SK-N-SH (cell line): ENCODE data around the gene GJB2. TPM values are rescaled to one million over a fixed set of nuclear protein-coding genes. Genes with fewer than 3 reads are reported as not detected.

Experiments
- CTCF ChIA-PET: fragments of 300-600, 350-600 bp; formaldehyde crosslinking; extraction: SDS; loops from one replicate; lab custom pipeline; 2021; lab: Yijun Ruan, JAX
- POLR2A ChIA-PET: fragments of 350-600 bp; sonication (Branson Sonifier 250); formaldehyde crosslinking; extraction: SDS; loops from one replicate; lab custom pipeline; 2020; ENCODE audit warnings: antibody characterized with exemption, inconsistent platforms; lab: Yijun Ruan, JAX
- DNase-seq: peaks from one replicate; pipeline ENCODE4 v3.0.0; 2012
- H2AFZ ChIP-seq: fragments of 200-600 bp; sonication (generic); 2 replicates; pipeline ENCODE4 v1.8.1; 2016; ENCODE audit warnings: antibody characterized with exemption, mild to moderate bottlenecking, low read depth
- H3F3A ChIP-seq: fragments of 200-600 bp; sonication (generic); replicated peaks from 2 replicates; pipeline ENCODE3; 2016; ENCODE audit warnings: antibody characterized with exemption, mild to moderate bottlenecking; ENCODE audit not compliant: insufficient read depth
- H3K27ac ChIP-seq, 2 experiments: fragments of 200-500 bp in 1 of 2; fragments of 200-600 bp in 1 of 2; sonication (Bioruptor generic) in 1 of 2; sonication (generic), shearing (Covaris generic) in 1 of 2; 2 replicates each; pipeline versions ENCODE4 v1.5.1 to v1.6.1; 2014 to 2016; ENCODE audit warnings: low read depth in 2 of 2, inconsistent platforms in 1 of 2, low read length in 1 of 2, mild to moderate bottlenecking in 1 of 2, mixed read lengths in 1 of 2
- H3K27me3 ChIP-seq: fragments of 200-600 bp; sonication (generic), shearing (Covaris generic); 2 replicates; pipeline ENCODE4 v1.6.1; 2016; ENCODE audit warnings: mixed run types; ENCODE audit not compliant: insufficient read depth
- H3K36me3 ChIP-seq, 2 experiments: fragments of 200-500 bp in 1 of 2; fragments of 200-600 bp in 1 of 2; sonication (Bioruptor generic) in 1 of 2; sonication (generic) in 1 of 2; replicated peaks in 1 of 2; 2 replicates each; pipeline versions ENCODE3 to v1.5.1; 2014 to 2016; ENCODE audit warnings: low read length in 1 of 2, mild to moderate bottlenecking in 1 of 2; ENCODE audit not compliant: insufficient read depth in 2 of 2, control insufficient read depth in 1 of 2
- H3K4me1 ChIP-seq, 2 experiments: fragments of 200-500 bp in 1 of 2; fragments of 200-600 bp in 1 of 2; sonication (Bioruptor generic) in 1 of 2; sonication (generic), shearing (Covaris generic) in 1 of 2; 2 replicates each; pipeline versions ENCODE4 v1.5.1 to v1.6.1; 2014 to 2016; ENCODE audit warnings: low read depth in 1 of 2, low read length in 1 of 2, mixed run types in 1 of 2; ENCODE audit not compliant: insufficient read depth in 2 of 2, control insufficient read depth in 1 of 2
- H3K4me2 ChIP-seq: fragments of 200-600 bp; sonication (generic), shearing (Covaris generic); 2 replicates; pipeline ENCODE4 v1.6.1; 2017; ENCODE audit warnings: mixed run types
- H3K4me3 ChIP-seq, 2 experiments: fragments of 200-500 bp in 1 of 2; fragments of 200-600 bp in 1 of 2; sonication (Bioruptor generic) in 1 of 2; sonication (generic), shearing (Covaris generic) in 1 of 2; 2 replicates each; pipeline versions ENCODE4 v1.5.1 to v1.8.1; 2014 to 2016; ENCODE audit warnings: low read depth in 2 of 2, inconsistent platforms in 1 of 2, low read length in 1 of 2, mild to moderate bottlenecking in 1 of 2, mixed read lengths in 1 of 2, moderate library complexity in 1 of 2
- H3K79me2 ChIP-seq: fragments of 200-600 bp; sonication (generic); 2 replicates; pipeline ENCODE4 v1.8.1; 2017; ENCODE audit warnings: mild to moderate bottlenecking; ENCODE audit not compliant: insufficient read depth
- H3K9ac ChIP-seq: fragments of 200-600 bp; sonication (generic); 2 replicates; pipeline ENCODE4 v1.6.1; 2017; ENCODE audit warnings: mixed run types
- H3K9me2 ChIP-seq: fragments of 200-600 bp; sonication (generic); 2 replicates; pipeline ENCODE4 v1.6.1; 2017; ENCODE audit warnings: mixed run types
- H3K9me3 ChIP-seq: fragments of 200-600 bp; sonication (generic); 2 replicates; pipeline ENCODE4 v1.6.1; 2017; ENCODE audit warnings: mixed run types, mild to moderate bottlenecking, moderate library complexity
- H4K20me1 ChIP-seq: fragments of 200-600 bp; sonication (generic); 2 replicates; pipeline ENCODE4 v1.6.1; 2017; ENCODE audit warnings: mild to moderate bottlenecking, mixed run types; ENCODE audit not compliant: insufficient read depth
- ELF1 ChIP-seq: IDR thresholded peaks from 2 replicates; pipeline ENCODE4 v1.4.0; 2012
- FOSL2 ChIP-seq: IDR thresholded peaks from 2 replicates; pipeline ENCODE4 v1.4.0; 2012; ENCODE audit warnings: low read depth, mild to moderate bottlenecking, moderate library complexity, borderline replicate concordance
- FOXM1 ChIP-seq: IDR thresholded peaks from 2 replicates; pipeline ENCODE4 v1.4.0; 2012; ENCODE audit warnings: low read depth, mild to moderate bottlenecking
- GABPA ChIP-seq: IDR thresholded peaks from 2 replicates; pipeline ENCODE4 v1.4.0; 2012; ENCODE audit warnings: low read depth, mild to moderate bottlenecking
- GATA2 ChIP-seq: sonication (generic); formaldehyde crosslinking; IDR thresholded peaks from 2 replicates; pipeline ENCODE4 v1.5.0; 2020; ENCODE audit warnings: mild to moderate bottlenecking, missing genetic modification reagents
- JUND ChIP-seq: IDR thresholded peaks from 2 replicates; pipeline ENCODE4 v1.4.0; 2012
- MEF2A ChIP-seq: IDR thresholded peaks from 2 replicates; pipeline ENCODE4 v1.4.0; 2012; ENCODE audit warnings: low read depth, borderline replicate concordance
- NFIC ChIP-seq: IDR thresholded peaks from 2 replicates; pipeline ENCODE4 v1.4.0; 2012; ENCODE audit warnings: borderline replicate concordance
- POLR2AphosphoS5 ChIP-seq: IDR thresholded peaks from 2 replicates; pipeline ENCODE4 v1.6.1; 2012; ENCODE audit warnings: low read depth, low read length
- RCOR1 ChIP-seq: fragments of 150-350 bp; IDR thresholded peaks from 2 replicates; pipeline ENCODE4 v1.6.1; 2017; ENCODE audit warnings: antibody characterized with exemption, low read length
- SIN3A ChIP-seq: IDR thresholded peaks from 2 replicates; pipeline ENCODE4 v1.6.1; 2012; ENCODE audit warnings: low read depth, mild to moderate bottlenecking, low read length, moderate library complexity, borderline replicate concordance
- TAF1 ChIP-seq: IDR thresholded peaks from 2 replicates; pipeline ENCODE4 v1.6.1; 2012; ENCODE audit warnings: low read depth, mild to moderate bottlenecking, low read length, moderate library complexity, borderline replicate concordance
- YY1 ChIP-seq: IDR thresholded peaks from 2 replicates; pipeline ENCODE4 v1.4.0; 2012; ENCODE audit warnings: low read depth, mild to moderate bottlenecking
- WGBS: methylation state at CpG from one replicate; pipeline ENCODE4 v1.1.6; 2017; ENCODE audit warnings: low lambda C conversion rate; 5-methylcytosine and 5-hydroxymethylcytosine counted together
- polyA plus RNA-seq, 3 experiments: library from polyadenylated mRNA; depleted of rRNA; stranded (reverse); fragments of >200 nt; gene quantifications; 2 replicates each; pipeline ENCODE4 v1.2.3, GENCODE V29; 2012
- TF ChIP-seq, protein P1 (sequence below): IDR thresholded peaks from 2 replicates; pipeline ENCODE4 v1.6.1; 2012; ENCODE audit warnings: mild to moderate bottlenecking, low read depth, low read length, moderate library complexity
- TF ChIP-seq, protein P2 (sequence below): IDR thresholded peaks from 2 replicates; pipeline ENCODE4 v1.4.0; 2012; ENCODE audit warnings: low read depth, borderline replicate concordance
- TF ChIP-seq, protein P3 (sequence below): fragments of 200-600 bp; sonication (generic); IDR thresholded peaks from 2 replicates; pipeline ENCODE4 v1.6.1; 2017; ENCODE audit warnings: antibody characterized with exemption, mild to moderate bottlenecking, moderate library complexity

GJB2 gene
- polyA plus RNA-seq, 1 of the 3 experiments (the other 2 are of a cell fraction): not detected

DNA sequence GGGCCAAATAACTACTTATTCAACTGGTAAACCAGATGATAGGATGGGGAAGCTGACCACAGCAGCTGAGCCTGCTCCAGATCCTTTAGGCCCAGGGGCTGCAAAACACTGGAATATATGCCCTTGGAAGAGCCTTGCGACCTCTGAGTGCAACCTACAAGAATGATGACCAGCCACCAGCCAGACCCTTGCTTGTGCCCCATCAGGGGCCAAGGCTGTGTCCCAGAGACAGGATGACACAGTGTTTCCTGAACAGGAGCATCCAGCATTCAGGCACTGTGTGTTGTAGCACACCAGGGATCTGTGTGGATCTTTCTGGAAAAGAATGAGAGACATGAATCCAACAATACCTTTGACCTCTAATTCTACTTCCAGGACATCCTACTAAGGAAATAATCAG lies 46.4 kb downstream of the GJB2 start:
- H3K4me2 ChIP-seq: no peak overlapping the region
- no peaks in the 10 kb centered on the region for H3K9me3 ChIP-seq
- no peaks in the 10 kb centered on the region for H4K20me1 ChIP-seq
- H3K9ac ChIP-seq: no peak overlapping the region
- no peak overlapping the region for H3K27ac ChIP-seq
- H3K9me2 ChIP-seq: no peaks in the 10 kb centered on the region
- CTCF ChIA-PET: interaction anchor here (1.0 to 1.5 kb wide), 2 partner anchors 19 to 779 kb away, joined by 3 to 4 read pairs; no protein-coding TSS in a partner anchor
- no peak overlapping the region for H3K4me3 ChIP-seq
- H3K36me3 ChIP-seq: no peaks in the 10 kb centered on the region
- no peak for DNase-seq
- TF ChIP-seq, protein P1, sequence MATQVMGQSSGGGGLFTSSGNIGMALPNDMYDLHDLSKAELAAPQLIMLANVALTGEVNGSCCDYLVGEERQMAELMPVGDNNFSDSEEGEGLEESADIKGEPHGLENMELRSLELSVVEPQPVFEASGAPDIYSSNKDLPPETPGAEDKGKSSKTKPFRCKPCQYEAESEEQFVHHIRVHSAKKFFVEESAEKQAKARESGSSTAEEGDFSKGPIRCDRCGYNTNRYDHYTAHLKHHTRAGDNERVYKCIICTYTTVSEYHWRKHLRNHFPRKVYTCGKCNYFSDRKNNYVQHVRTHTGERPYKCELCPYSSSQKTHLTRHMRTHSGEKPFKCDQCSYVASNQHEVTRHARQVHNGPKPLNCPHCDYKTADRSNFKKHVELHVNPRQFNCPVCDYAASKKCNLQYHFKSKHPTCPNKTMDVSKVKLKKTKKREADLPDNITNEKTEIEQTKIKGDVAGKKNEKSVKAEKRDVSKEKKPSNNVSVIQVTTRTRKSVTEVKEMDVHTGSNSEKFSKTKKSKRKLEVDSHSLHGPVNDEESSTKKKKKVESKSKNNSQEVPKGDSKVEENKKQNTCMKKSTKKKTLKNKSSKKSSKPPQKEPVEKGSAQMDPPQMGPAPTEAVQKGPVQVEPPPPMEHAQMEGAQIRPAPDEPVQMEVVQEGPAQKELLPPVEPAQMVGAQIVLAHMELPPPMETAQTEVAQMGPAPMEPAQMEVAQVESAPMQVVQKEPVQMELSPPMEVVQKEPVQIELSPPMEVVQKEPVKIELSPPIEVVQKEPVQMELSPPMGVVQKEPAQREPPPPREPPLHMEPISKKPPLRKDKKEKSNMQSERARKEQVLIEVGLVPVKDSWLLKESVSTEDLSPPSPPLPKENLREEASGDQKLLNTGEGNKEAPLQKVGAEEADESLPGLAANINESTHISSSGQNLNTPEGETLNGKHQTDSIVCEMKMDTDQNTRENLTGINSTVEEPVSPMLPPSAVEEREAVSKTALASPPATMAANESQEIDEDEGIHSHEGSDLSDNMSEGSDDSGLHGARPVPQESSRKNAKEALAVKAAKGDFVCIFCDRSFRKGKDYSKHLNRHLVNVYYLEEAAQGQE: no peak
- no peak for TF ChIP-seq POLR2AphosphoS5
- TF ChIP-seq, protein P2, sequence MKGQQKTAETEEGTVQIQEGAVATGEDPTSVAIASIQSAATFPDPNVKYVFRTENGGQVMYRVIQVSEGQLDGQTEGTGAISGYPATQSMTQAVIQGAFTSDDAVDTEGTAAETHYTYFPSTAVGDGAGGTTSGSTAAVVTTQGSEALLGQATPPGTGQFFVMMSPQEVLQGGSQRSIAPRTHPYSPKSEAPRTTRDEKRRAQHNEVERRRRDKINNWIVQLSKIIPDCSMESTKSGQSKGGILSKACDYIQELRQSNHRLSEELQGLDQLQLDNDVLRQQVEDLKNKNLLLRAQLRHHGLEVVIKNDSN: no peak
- no peak for TF ChIP-seq JUND
- TF ChIP-seq GABPA: no peak
- TF ChIP-seq, all 33 proteins: peak for 0
- Histone ChIP-seq H2AFZ (no peak overlapping the region), H3F3A (no peaks in the 10 kb centered on the region), H3K79me2 (no peaks in the 10 kb centered on the region), H3K4me1 (peaks cover 0 to 4% of the 10 kb centered on the region in 2 experiments; a peak in 1 of 4 replicates), H3K27me3 (peaks cover 92% of the 10 kb centered on the region)
- 70% methylated on average over 1 of the region's 1 CpG for WGBS
- POLR2A ChIA-PET: no interaction called here

DNA sequence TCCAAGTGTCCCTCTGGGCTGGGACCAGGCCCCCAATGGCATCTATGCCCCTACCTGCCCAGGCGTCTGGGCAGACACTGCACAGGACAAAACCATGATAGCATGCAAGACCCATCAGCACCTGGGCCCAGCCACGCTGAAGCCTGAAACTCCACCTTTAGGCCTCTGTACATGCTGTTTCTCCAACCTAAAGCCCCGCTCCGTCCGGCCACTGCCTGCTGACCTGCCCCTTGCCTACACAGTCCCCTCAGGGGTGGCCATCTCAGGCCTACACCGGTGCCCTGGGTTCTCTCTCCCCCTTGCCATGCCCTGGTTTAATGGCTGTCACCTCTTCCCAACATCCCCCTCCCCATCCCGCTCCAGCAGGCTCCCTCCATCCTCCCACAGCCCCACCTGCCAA lies 47.2 kb downstream of the GJB2 start:
- Histone ChIP-seq H3K9me3 (no peaks in the 10 kb centered on the region), H3K9me2 (no peaks in the 10 kb centered on the region), H3K4me1 (peaks cover 0 to 4% of the 10 kb centered on the region in 2 experiments; a peak in 1 of 4 replicates), H3K9ac (no peak overlapping the region), H3K27ac (no peak overlapping the region), H3F3A (no peaks in the 10 kb centered on the region), H2AFZ (no peak overlapping the region), H3K4me3 (no peak overlapping the region), H3K36me3 (no peaks in the 10 kb centered on the region), H3K79me2 (no peaks in the 10 kb centered on the region), H3K4me2 (no peak overlapping the region), H3K27me3 (peaks cover 97% of the 10 kb centered on the region), H4K20me1 (no peaks in the 10 kb centered on the region)
- TF ChIP-seq NFIC (no peak), MEF2A (no peak), SIN3A (no peak), GATA2 (CRISPR knock-in tag) (no peak), FOSL2 (no peak), FOXM1 (no peak), YY1 (no peak), JUND (no peak), RCOR1 (no peak), TAF1 (no peak), ELF1 (no peak), GABPA (no peak), POLR2AphosphoS5 (no peak)
- TF ChIP-seq, protein P3, sequence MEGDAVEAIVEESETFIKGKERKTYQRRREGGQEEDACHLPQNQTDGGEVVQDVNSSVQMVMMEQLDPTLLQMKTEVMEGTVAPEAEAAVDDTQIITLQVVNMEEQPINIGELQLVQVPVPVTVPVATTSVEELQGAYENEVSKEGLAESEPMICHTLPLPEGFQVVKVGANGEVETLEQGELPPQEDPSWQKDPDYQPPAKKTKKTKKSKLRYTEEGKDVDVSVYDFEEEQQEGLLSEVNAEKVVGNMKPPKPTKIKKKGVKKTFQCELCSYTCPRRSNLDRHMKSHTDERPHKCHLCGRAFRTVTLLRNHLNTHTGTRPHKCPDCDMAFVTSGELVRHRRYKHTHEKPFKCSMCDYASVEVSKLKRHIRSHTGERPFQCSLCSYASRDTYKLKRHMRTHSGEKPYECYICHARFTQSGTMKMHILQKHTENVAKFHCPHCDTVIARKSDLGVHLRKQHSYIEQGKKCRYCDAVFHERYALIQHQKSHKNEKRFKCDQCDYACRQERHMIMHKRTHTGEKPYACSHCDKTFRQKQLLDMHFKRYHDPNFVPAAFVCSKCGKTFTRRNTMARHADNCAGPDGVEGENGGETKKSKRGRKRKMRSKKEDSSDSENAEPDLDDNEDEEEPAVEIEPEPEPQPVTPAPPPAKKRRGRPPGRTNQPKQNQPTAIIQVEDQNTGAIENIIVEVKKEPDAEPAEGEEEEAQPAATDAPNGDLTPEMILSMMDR: no peak
- WGBS: 27% methylated on average over 5 of the region's 7 CpGs
- ChIA-PET CTCF (interaction anchor here (1.0 kb wide), 1 partner anchor 218 kb away, joined by 3 read pairs; no protein-coding TSS in a partner anchor), POLR2A (no interaction called here)
- DNase-seq: no peak
